WTC11 (cell line): ENCODE measurements around the gene HRH1. TPM values are rescaled to one million over a fixed set of nuclear protein-coding genes. Genes with fewer than 3 reads are reported as not detected.

Experiments used
- ATAC-seq: fragments of 200-7000 bp; cut with Tn5 transposase; 2 replicates; pipeline ENCODE4 v1.10.0; 2021; ENCODE audit warnings: mild to moderate bottlenecking, moderate library complexity
- CTCF ChIA-PET: fragments of 300-600 bp; sonication (Branson Sonifier 250); formaldehyde crosslinking; loops from one replicate; lab custom pipeline; 2021; ENCODE audit warnings: antibody characterized with exemption; lab: Charles Lee
- POLR2A ChIA-PET: fragments of 350-600 bp; sonication (Branson Sonifier 250); formaldehyde crosslinking; loops from one replicate; lab custom pipeline; 2021; ENCODE audit warnings: antibody characterized with exemption; lab: Charles Lee
- DNase-seq: peaks from one replicate; pipeline ENCODE4 v3.0.0; 2021; ENCODE audit warnings: low spot score
- H3K27ac Mint-ChIP-seq: 2 replicates; pipeline ENCODE4 v1.8.0; 2021; ENCODE audit warnings: mixed read lengths
- H3K27me3 Mint-ChIP-seq: 2 replicates; pipeline ENCODE4 v1.8.0; 2021; ENCODE audit warnings: low read depth, mild to moderate bottlenecking, moderate library complexity, mixed read lengths
- H3K36me3 Mint-ChIP-seq: 2 replicates; pipeline ENCODE4 v1.8.0; 2021; ENCODE audit warnings: mixed read lengths
- H3K4me1 Mint-ChIP-seq: 2 replicates; pipeline ENCODE4 v1.8.0; 2022; ENCODE audit warnings: mixed read lengths
- H3K4me3 Mint-ChIP-seq: 2 replicates; pipeline ENCODE4 v1.8.0; 2021; ENCODE audit warnings: mild to moderate bottlenecking, moderate library complexity, mixed read lengths
- H3K9me3 Mint-ChIP-seq: 2 replicates; pipeline ENCODE4 v1.8.0; 2021; ENCODE audit warnings: mixed read lengths
- AR ChIP-seq: fragments of 250-450 bp; sonication (Bioruptor Pico); IDR thresholded peaks from 2 replicates; pipeline ENCODE4 v1.9.0; 2021; ENCODE audit warnings: mild to moderate bottlenecking
- ATF3 ChIP-seq: sonication (generic); formaldehyde crosslinking; conservative IDR thresholded peaks from 2 replicates; pipeline ENCODE4 v1.8.1; 2022; ENCODE audit warnings: mild to moderate bottlenecking, missing genetic modification reagents
- CREM ChIP-seq: sonication (generic); formaldehyde crosslinking; IDR thresholded peaks from 2 replicates; pipeline ENCODE4 v1.8.1; 2022; ENCODE audit warnings: mild to moderate bottlenecking, missing genetic modification reagents, moderate library complexity
- FOXJ3 ChIP-seq: sonication (generic); formaldehyde crosslinking; IDR thresholded peaks from 2 replicates; pipeline ENCODE4 v1.9.0; 2021; ENCODE audit warnings: missing genetic modification reagents, mild to moderate bottlenecking, borderline replicate concordance
- MXD4 ChIP-seq: fragments of 250-450 bp; sonication (Bioruptor Pico); IDR thresholded peaks from 2 replicates; pipeline ENCODE4 v1.8.0; 2021; ENCODE audit warnings: mild to moderate bottlenecking, moderate library complexity, borderline replicate concordance
- NR1H2 ChIP-seq: sonication (generic); formaldehyde crosslinking; IDR thresholded peaks from 2 replicates; pipeline ENCODE4 v1.9.0; 2021; ENCODE audit warnings: mild to moderate bottlenecking, moderate library complexity, missing genetic modification reagents
- SMAD3 ChIP-seq: sonication (generic); formaldehyde crosslinking; IDR thresholded peaks from 2 replicates; pipeline ENCODE4 v1.8.0; 2022; ENCODE audit warnings: missing genetic modification reagents, mild to moderate bottlenecking, borderline replicate concordance
- SP1 ChIP-seq: sonication (generic); formaldehyde crosslinking; conservative IDR thresholded peaks from 2 replicates; pipeline ENCODE4 v1.8.1; 2022; ENCODE audit warnings: missing genetic modification reagents
- STAT6 ChIP-seq: sonication (generic); formaldehyde crosslinking; conservative IDR thresholded peaks from 2 replicates; pipeline ENCODE4 v1.8.1; 2023; ENCODE audit warnings: mild to moderate bottlenecking, low read depth, missing genetic modification reagents, moderate library complexity
- USF2 ChIP-seq: sonication (generic); formaldehyde crosslinking; IDR thresholded peaks from 2 replicates; pipeline ENCODE4 v1.8.1; 2023; ENCODE audit warnings: mild to moderate bottlenecking, missing genetic modification reagents, moderate library complexity
- ZBTB21 ChIP-seq: sonication (generic); formaldehyde crosslinking; IDR thresholded peaks from 2 replicates; pipeline ENCODE4 v1.8.1; 2023; ENCODE audit warnings: mild to moderate bottlenecking, missing genetic modification reagents, borderline replicate concordance
- ZNF423 ChIP-seq: fragments of 250-450 bp; sonication (Bioruptor Pico); IDR thresholded peaks from 2 replicates; pipeline ENCODE4 v2.1.2; 2022; ENCODE audit warnings: mild to moderate bottlenecking, moderate library complexity
- ZNF512 ChIP-seq: sonication (generic); formaldehyde crosslinking; IDR thresholded peaks from 2 replicates; pipeline ENCODE4 v1.8.1; 2022; ENCODE audit warnings: missing genetic modification reagents, borderline replicate concordance
- total RNA-seq: library from RNA; stranded (reverse); gene quantifications from 3 replicates; pipeline ENCODE4 v1.2.3, GENCODE V29; 2021
- TF ChIP-seq, protein P1 (sequence below): sonication (generic); formaldehyde crosslinking; IDR thresholded peaks from 2 replicates; pipeline ENCODE4 v1.8.0; 2022; ENCODE audit warnings: mild to moderate bottlenecking, missing genetic modification reagents
- TF ChIP-seq, protein P2 (sequence below): sonication (generic); formaldehyde crosslinking; IDR thresholded peaks from 2 replicates; pipeline ENCODE4 v1.8.0; 2022; ENCODE audit warnings: mild to moderate bottlenecking, missing genetic modification reagents
- TF ChIP-seq, protein P3 (sequence below): sonication (generic); formaldehyde crosslinking; IDR thresholded peaks from 2 replicates; pipeline ENCODE4 v1.8.1; 2023; ENCODE audit warnings: mild to moderate bottlenecking, missing genetic modification reagents, moderate library complexity
- TF ChIP-seq, protein P4 (sequence below): fragments of 250-450 bp; sonication (Bioruptor Pico); IDR thresholded peaks from 2 replicates; pipeline ENCODE4 v2.1.2; 2022; ENCODE audit warnings: mild to moderate bottlenecking, moderate library complexity
- TF ChIP-seq, protein P5 (sequence below): sonication (generic); formaldehyde crosslinking; IDR thresholded peaks from 2 replicates; pipeline ENCODE4 v1.8.1; 2023; ENCODE audit warnings: mild to moderate bottlenecking, missing genetic modification reagents

HRH1 gene
- total RNA-seq, 1 experiment from 2014 or later, result not detected

DNA sequence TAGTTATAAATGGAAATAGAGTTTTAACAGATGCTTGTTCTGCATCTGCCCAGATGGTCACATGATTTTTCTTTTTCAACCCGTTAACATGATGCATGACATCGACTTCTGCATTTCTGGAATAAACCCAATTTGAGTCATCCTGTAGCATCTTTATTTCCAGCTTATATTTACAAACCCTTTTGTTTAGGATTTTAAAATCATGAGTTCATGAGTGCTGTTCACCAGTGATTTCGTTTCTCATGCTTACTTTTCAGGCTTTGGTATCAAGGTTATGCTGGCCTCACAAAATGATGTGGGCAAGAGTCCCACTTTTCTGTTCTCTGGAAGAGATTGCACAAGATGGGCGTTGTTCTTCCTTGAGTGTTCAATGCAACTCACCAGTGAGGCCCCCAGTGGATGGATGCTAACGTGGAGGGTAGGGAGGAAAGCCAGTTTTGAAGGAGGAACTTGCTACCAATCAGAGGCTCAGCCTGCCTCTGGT is 5.2 kb downstream of the HRH1 start (continued):
- no peak for TF ChIP-seq STAT6 (CRISPR knock-in tag)
- no peak for TF ChIP-seq AR (CRISPR knock-in tag)
- no peak for TF ChIP-seq ATF3
- no peak for TF ChIP-seq FOXJ3 (CRISPR knock-in tag)
- TF ChIP-seq ZBTB21 (CRISPR knock-in tag), result no peak
- TF ChIP-seq NR1H2 (CRISPR knock-in tag), result no peak

DNA sequence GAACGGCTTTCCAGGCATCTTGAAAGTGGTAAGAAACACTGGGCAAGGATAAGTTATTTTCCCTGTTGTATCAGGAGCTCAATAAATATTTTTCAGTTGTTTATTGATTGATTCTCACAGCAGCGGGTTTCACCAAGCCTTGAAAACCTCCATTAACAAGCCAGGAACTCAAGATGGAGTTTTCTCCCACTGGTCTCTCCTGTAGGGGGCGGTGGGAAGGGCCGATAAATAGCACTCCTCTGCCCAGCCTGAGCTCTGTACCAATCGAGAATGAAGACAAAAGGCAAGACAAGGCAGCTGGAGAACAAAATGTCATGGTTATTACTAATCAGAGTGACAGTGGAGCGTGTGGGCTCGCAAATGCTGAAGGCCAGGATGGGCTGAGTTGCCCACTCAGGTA is 7.4 kb downstream of the HRH1 start:
- Mint-ChIP-seq H3K36me3 (no peaks in the 10 kb centered on the region), H3K27ac (no peak overlapping the region), H3K27me3 (peaks cover 17% of the 10 kb centered on the region), H3K4me3 (no peak overlapping the region), H3K9me3 (no peaks in the 10 kb centered on the region), H3K4me1 (no peaks in the 10 kb centered on the region)
- ChIA-PET POLR2A (no interaction called here), CTCF (interaction anchor here (0.6 to 1.7 kb wide), 15 partner anchors 8 to 515 kb away, joined by 3 to 6 read pairs (median 3); partner anchors contain the start of gene ATG7)
- no peak for TF ChIP-seq NR1H2 (CRISPR knock-in tag)
- TF ChIP-seq, protein P1, sequence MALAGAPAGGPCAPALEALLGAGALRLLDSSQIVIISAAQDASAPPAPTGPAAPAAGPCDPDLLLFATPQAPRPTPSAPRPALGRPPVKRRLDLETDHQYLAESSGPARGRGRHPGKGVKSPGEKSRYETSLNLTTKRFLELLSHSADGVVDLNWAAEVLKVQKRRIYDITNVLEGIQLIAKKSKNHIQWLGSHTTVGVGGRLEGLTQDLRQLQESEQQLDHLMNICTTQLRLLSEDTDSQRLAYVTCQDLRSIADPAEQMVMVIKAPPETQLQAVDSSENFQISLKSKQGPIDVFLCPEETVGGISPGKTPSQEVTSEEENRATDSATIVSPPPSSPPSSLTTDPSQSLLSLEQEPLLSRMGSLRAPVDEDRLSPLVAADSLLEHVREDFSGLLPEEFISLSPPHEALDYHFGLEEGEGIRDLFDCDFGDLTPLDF (CRISPR knock-in tag), result no peak
- TF ChIP-seq ZNF423, result no peak
- no peak for TF ChIP-seq MXD4 (CRISPR knock-in tag)
- TF ChIP-seq ZNF512 (CRISPR knock-in tag), result no peak
- TF ChIP-seq, protein P2, sequence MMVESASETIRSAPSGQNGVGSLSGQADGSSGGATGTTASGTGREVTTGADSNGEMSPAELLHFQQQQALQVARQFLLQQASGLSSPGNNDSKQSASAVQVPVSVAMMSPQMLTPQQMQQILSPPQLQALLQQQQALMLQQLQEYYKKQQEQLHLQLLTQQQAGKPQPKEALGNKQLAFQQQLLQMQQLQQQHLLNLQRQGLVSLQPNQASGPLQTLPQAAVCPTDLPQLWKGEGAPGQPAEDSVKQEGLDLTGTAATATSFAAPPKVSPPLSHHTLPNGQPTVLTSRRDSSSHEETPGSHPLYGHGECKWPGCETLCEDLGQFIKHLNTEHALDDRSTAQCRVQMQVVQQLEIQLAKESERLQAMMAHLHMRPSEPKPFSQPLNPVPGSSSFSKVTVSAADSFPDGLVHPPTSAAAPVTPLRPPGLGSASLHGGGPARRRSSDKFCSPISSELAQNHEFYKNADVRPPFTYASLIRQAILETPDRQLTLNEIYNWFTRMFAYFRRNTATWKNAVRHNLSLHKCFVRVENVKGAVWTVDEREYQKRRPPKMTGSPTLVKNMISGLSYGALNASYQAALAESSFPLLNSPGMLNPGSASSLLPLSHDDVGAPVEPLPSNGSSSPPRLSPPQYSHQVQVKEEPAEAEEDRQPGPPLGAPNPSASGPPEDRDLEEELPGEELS (CRISPR knock-in tag), result no peak
- TF ChIP-seq, protein P3, sequence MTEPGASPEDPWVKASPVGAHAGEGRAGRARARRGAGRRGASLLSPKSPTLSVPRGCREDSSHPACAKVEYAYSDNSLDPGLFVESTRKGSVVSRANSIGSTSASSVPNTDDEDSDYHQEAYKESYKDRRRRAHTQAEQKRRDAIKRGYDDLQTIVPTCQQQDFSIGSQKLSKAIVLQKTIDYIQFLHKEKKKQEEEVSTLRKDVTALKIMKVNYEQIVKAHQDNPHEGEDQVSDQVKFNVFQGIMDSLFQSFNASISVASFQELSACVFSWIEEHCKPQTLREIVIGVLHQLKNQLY, result no peak
- TF ChIP-seq CREM (CRISPR knock-in tag), result no peak
- no peak for TF ChIP-seq USF2
- no peak for TF ChIP-seq SP1 (CRISPR knock-in tag)
- TF ChIP-seq, protein P4, sequence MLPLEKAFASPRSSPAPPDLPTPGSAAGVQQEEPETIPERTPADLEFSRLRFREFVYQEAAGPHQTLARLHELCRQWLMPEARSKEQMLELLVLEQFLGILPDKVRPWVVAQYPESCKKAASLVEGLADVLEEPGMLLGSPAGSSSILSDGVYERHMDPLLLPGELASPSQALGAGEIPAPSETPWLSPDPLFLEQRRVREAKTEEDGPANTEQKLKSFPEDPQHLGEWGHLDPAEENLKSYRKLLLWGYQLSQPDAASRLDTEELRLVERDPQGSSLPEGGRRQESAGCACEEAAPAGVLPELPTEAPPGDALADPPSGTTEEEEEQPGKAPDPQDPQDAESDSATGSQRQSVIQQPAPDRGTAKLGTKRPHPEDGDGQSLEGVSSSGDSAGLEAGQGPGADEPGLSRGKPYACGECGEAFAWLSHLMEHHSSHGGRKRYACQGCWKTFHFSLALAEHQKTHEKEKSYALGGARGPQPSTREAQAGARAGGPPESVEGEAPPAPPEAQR (CRISPR knock-in tag), result no peak
- TF ChIP-seq SMAD3, result no peak
- TF ChIP-seq, protein P5, sequence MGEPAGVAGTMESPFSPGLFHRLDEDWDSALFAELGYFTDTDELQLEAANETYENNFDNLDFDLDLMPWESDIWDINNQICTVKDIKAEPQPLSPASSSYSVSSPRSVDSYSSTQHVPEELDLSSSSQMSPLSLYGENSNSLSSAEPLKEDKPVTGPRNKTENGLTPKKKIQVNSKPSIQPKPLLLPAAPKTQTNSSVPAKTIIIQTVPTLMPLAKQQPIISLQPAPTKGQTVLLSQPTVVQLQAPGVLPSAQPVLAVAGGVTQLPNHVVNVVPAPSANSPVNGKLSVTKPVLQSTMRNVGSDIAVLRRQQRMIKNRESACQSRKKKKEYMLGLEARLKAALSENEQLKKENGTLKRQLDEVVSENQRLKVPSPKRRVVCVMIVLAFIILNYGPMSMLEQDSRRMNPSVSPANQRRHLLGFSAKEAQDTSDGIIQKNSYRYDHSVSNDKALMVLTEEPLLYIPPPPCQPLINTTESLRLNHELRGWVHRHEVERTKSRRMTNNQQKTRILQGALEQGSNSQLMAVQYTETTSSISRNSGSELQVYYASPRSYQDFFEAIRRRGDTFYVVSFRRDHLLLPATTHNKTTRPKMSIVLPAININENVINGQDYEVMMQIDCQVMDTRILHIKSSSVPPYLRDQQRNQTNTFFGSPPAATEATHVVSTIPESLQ (CRISPR knock-in tag), result no peak
- ATAC-seq, result peak; percentile 61; the same call in 1 of the 2 replicates
- peak; percentile 25 for DNase-seq
